Breast epithelium (tissue), 3 donors: ENCODE measurements around the gene TSPAN2.

ENCODE experiments used
- CTCF ChIP-seq, 3 donors: fragments of 450-650 bp; IDR thresholded peaks; one replicate each; pipeline ENCODE4 v1.5.1; 2016 to 2017; ENCODE audit warnings: antibody characterized with exemption in 3 of 3, mild to moderate bottlenecking in 3 of 3, moderate library complexity in 3 of 3
- POLR2A ChIP-seq: fragments of 450-650 bp; IDR thresholded peaks from one replicate; pipeline ENCODE4 v1.6.1; 2016; ENCODE audit warnings: antibody characterized with exemption, mild to moderate bottlenecking, moderate library complexity
- POLR2AphosphoS5 ChIP-seq, 3 donors: sonication (generic); formaldehyde crosslinking; IDR thresholded peaks; one replicate each; pipeline ENCODE4 v1.6.1; 2017; ENCODE audit warnings: antibody characterized with exemption in 3 of 3

GRCh38 chr1:115057661-115058254 is 31.5 kb downstream of the TSPAN2 start:
- TF ChIP-seq CTCF (IDR thresholded peaks at IDR 0.05) (no peak), POLR2AphosphoS5 (IDR thresholded peaks at IDR 0.05) (no peak), POLR2A (no peak)
